NCI-H2227 treated with DMSO at 0.1 percent for 48 hours (cell line): ENCODE data around the gene OR1F1.

Experiments used
- DNase-seq: peaks from one replicate; lab custom pipeline; 2025; lab: John Stamatoyannopoulos, UW

Gene OR1F1

DNA sequence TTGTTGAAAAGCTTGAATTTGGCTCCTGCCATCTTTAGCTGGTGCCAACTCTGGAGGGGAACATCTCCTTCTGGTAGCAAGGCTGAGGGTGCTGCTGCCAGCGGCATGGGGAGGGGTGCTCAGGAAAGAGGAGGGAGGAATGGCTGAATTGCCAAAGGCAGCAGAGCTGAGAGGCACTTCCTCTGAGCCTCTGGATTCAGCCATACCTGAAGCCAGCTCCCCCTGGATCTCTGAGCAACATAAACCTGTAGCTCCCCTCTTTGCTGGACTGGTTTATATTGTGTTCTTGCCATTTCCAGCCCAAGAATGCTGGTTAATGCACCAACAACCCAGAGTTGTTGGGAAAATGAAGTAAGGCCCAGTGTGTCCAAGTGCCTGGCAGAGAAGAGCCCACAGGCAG, 61.0 kb downstream of the OR1F1 start:
- no peak for DNase-seq

- no peak for DNase-seq
These were observed 61.4 kb downstream of the OR1F1 start for GRCh38 chr16:3249451-3249850.

- no peak for DNase-seq
These were observed 65.0 kb downstream of the OR1F1 start for GRCh38 chr16:3252967-3253366.

- no peak for DNase-seq
These were observed 66.3 kb downstream of the OR1F1 start for GRCh38 chr16:3254309-3254708.
